Tibial nerve (tissue), 4 donors: ENCODE results near the gene DYNLL1. TPM values are rescaled to one million over a fixed set of nuclear protein-coding genes. Genes with fewer than 3 reads are reported as not detected.
A peak's percentile ranks its signal among the peaks of the same experiment; 100 is the strongest.
"Not testable (repeated sequence)": the region's sequence is repeated elsewhere in the genome, so short reads cannot be mapped to it uniquely, and the experiment has no call there.

ENCODE experiments used
- DNase-seq, 2 donors: peaks; one replicate each; pipeline ENCODE4 v3.0.0-alpha.2; 2019; ENCODE audit warnings: low spot score in 2 of 2
- H3K27ac ChIP-seq, 4 donors: fragments of 200-600 bp; sonication (generic) in 3 of 4; one replicate each; pipeline ENCODE4 v1.5.1; 2017 to 2019; ENCODE audit warnings: mild to moderate bottlenecking in 1 of 4
- H3K27me3 ChIP-seq, 2 donors: fragments of 200-600 bp; sonication (generic) in 1 of 2; one replicate each; pipeline versions ENCODE4 v1.5.1 to v1.6.0; 2017 to 2019
- H3K36me3 ChIP-seq, 3 donors: fragments of 200-600 bp; sonication (generic); one replicate each; pipeline ENCODE4 v1.5.1; 2018 to 2019
- H3K4me1 ChIP-seq, 4 donors: fragments of 200-600 bp; sonication (generic) in 3 of 4; one replicate each; pipeline ENCODE4 v1.5.1; 2017 to 2019
- H3K4me3 ChIP-seq, 4 donors: fragments of 200-600 bp; sonication (generic) in 3 of 4; one replicate each; pipeline ENCODE4 v1.5.1; 2017 to 2019; ENCODE audit warnings: mild to moderate bottlenecking in 1 of 4, moderate library complexity in 1 of 4
- H3K9me3 ChIP-seq, 4 donors: fragments of 200-600 bp; sonication (generic) in 3 of 4; one replicate each; pipeline ENCODE4 v1.5.1; 2017 to 2019
- EP300 ChIP-seq, 2 donors: sonication (generic); formaldehyde crosslinking; IDR thresholded peaks; one replicate each; pipeline ENCODE4 v1.6.1; 2017; ENCODE audit warnings: antibody characterized with exemption in 2 of 2, mild to moderate bottlenecking in 1 of 2
- POLR2A ChIP-seq, 2 donors: fragments of 450-650 bp; IDR thresholded peaks; one replicate each; pipeline ENCODE4 v1.6.1; 2017; ENCODE audit warnings: antibody characterized with exemption in 2 of 2, mild to moderate bottlenecking in 2 of 2, moderate library complexity in 2 of 2
- WGBS, 2 donors: methylation state at CpG; one replicate each; pipeline ENCODE4 v1.1.5; 2018; 5-methylcytosine and 5-hydroxymethylcytosine counted together
- total RNA-seq, 4 donors: library from RNA; depleted of rRNA; stranded (reverse); fragments of >200 nt; gene quantifications; one replicate each; pipeline ENCODE4 v1.1.0, GENCODE V29; 2016
- TF ChIP-seq, protein P1 (sequence below), 5 experiments: fragments of 200-600 bp in 3 of 5; fragments of 450-650 bp in 2 of 5; sonication (generic) in 3 of 5; IDR thresholded peaks; one replicate each; pipeline ENCODE4 v1.5.1; 2016 to 2019; ENCODE audit warnings: antibody characterized with exemption in 5 of 5, mild to moderate bottlenecking in 3 of 5, moderate library complexity in 2 of 5

The DYNLL1 gene
- total RNA-seq, result 100 to 1,000 TPM; 175 to 306 (median 258) TPM

- peak within 1 kb of the TSS; percentile 85 to 93 (median 88) for H3K4me3 ChIP-seq
- H3K27me3 ChIP-seq, result no peaks in the 10 kb centered on the region
- peaks cover 0 to 32% (median 4%) of the 10 kb centered on the region in 3 donors for H3K36me3 ChIP-seq
- H3K9me3 ChIP-seq, result no peaks in the 10 kb centered on the region
- WGBS, 2 donors, result 2 to 3% methylated on average over 29 to 53 of the region's 53 CpGs
- H3K4me1 ChIP-seq, result peaks cover 3 to 34% (median 19%) of the 10 kb centered on the region in 4 donors
- peak; percentile 80 to 89 for TF ChIP-seq POLR2A (IDR thresholded peaks at IDR 0.05)
- TF ChIP-seq, protein P1, sequence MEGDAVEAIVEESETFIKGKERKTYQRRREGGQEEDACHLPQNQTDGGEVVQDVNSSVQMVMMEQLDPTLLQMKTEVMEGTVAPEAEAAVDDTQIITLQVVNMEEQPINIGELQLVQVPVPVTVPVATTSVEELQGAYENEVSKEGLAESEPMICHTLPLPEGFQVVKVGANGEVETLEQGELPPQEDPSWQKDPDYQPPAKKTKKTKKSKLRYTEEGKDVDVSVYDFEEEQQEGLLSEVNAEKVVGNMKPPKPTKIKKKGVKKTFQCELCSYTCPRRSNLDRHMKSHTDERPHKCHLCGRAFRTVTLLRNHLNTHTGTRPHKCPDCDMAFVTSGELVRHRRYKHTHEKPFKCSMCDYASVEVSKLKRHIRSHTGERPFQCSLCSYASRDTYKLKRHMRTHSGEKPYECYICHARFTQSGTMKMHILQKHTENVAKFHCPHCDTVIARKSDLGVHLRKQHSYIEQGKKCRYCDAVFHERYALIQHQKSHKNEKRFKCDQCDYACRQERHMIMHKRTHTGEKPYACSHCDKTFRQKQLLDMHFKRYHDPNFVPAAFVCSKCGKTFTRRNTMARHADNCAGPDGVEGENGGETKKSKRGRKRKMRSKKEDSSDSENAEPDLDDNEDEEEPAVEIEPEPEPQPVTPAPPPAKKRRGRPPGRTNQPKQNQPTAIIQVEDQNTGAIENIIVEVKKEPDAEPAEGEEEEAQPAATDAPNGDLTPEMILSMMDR (IDR thresholded peaks at IDR 0.05), result peak in 3 of 5 experiments; percentile 19 to 58 (median 40)
- TF ChIP-seq EP300 (IDR thresholded peaks at IDR 0.05), result peak; percentile 97 to 98
- DNase-seq, result peak; percentile 96 to 98
- peak within 1 kb of the TSS; percentile 87 to 94 (median 92) for H3K27ac ChIP-seq
Measured at GRCh38 chr12:120495731-120496412, at the start of gene DYNLL1. DYNLL1 (plus strand) TSS chr12:120496113; CDS start chr12:120496422, 309 bp downstream.

GRCh38 chr12:120446844-120447178, 49.1 kb upstream of the DYNLL1 start:
- H3K27me3 ChIP-seq, DNase-seq, H3K9me3 ChIP-seq: not testable (repeated sequence)
- H3K4me3 ChIP-seq, result peak overlapping the region; percentile 70 to 99 (median 92)
- H3K36me3 ChIP-seq, result peaks cover 0 to 56% (median 3%) of the 10 kb centered on the region in 3 donors
- H3K4me1 ChIP-seq, result peaks cover 0 to 44% (median 13%) of the 10 kb centered on the region in 4 donors
- WGBS, 2 donors, result 4 to 13% methylated on average over 13 to 17 of the region's 17 CpGs
- peak overlapping the region; percentile 60 to 94 (median 82) for H3K27ac ChIP-seq

- peaks cover 0 to 56% (median 0%) of the 10 kb centered on the region in 3 donors for H3K36me3 ChIP-seq
- no peak overlapping the region for H3K4me3 ChIP-seq
Measured at GRCh38 chr12:120447992-120448391, 47.9 kb upstream of the DYNLL1 start.

GRCh38 chr12:120452524-120452923, 43.4 kb upstream of the DYNLL1 start:
- Histone ChIP-seq H3K4me1 (peaks cover 0 to 19% (median 2%) of the 10 kb centered on the region in 4 donors), H3K36me3 (peaks cover 0 to 76% (median 0%) of the 10 kb centered on the region in 3 donors)
- DNase-seq, H3K9me3 ChIP-seq, H3K4me3 ChIP-seq, H3K27ac ChIP-seq, H3K27me3 ChIP-seq: not testable (repeated sequence)
- WGBS, 2 donors, result 85 to 95% methylated on average over 5 of the region's 5 CpGs

More at GRCh38 chr12:120447992-120448391, 47.9 kb upstream of the DYNLL1 start:
- TF ChIP-seq, protein P1 (IDR thresholded peaks at IDR 0.05), result no peak
- TF ChIP-seq EP300 (IDR thresholded peaks at IDR 0.05) (no peak), POLR2A (IDR thresholded peaks at IDR 0.05) (no peak)
- Histone ChIP-seq H3K9me3 (no peaks in the 10 kb centered on the region), H3K27me3 (no peaks in the 10 kb centered on the region), H3K27ac (no peak overlapping the region), H3K4me1 (peaks cover 0 to 44% (median 13%) of the 10 kb centered on the region in 4 donors)
- WGBS, 2 donors, result 93 to 97% methylated on average over 4 of the region's 4 CpGs
- DNase-seq, result no peak

- TF ChIP-seq POLR2A (IDR thresholded peaks at IDR 0.05), result no peak
- TF ChIP-seq EP300 (IDR thresholded peaks at IDR 0.05), result no peak
- TF ChIP-seq, protein P1 (IDR thresholded peaks at IDR 0.05), result no peak
- H3K27ac ChIP-seq, result no peak overlapping the region
- 90 to 95% methylated on average over 3 of the region's 3 CpGs for WGBS, 2 donors
- no peak overlapping the region for H3K4me3 ChIP-seq
- peaks cover 0 to 12% (median 0%) of the 10 kb centered on the region in 4 donors for H3K4me1 ChIP-seq
- peaks cover 0 to 82% (median 0%) of the 10 kb centered on the region in 3 donors for H3K36me3 ChIP-seq
- no peak for DNase-seq
- H3K9me3 ChIP-seq, result no peaks in the 10 kb centered on the region
- H3K27me3 ChIP-seq, result no peaks in the 10 kb centered on the region
Measured at GRCh38 chr12:120453060-120453750, 42.7 kb upstream of the DYNLL1 start.

GRCh38 chr12:120453977-120454376, 41.9 kb upstream of the DYNLL1 start:
- Histone ChIP-seq H3K27me3 (no peaks in the 10 kb centered on the region), H3K36me3 (peaks cover 0 to 90% (median 0%) of the 10 kb centered on the region in 3 donors), H3K9me3 (no peaks in the 10 kb centered on the region), H3K4me1 (peaks cover 0 to 6% (median 0%) of the 10 kb centered on the region in 4 donors), H3K4me3 (no peak overlapping the region), H3K27ac (no peak overlapping the region)
- no peak for DNase-seq
- no peak for TF ChIP-seq EP300 (IDR thresholded peaks at IDR 0.05)
- TF ChIP-seq, protein P1 (IDR thresholded peaks at IDR 0.05), result peak in 4 of 5 experiments; percentile 29 to 61 (median 44)
- TF ChIP-seq POLR2A (IDR thresholded peaks at IDR 0.05), result no peak
- WGBS, 2 donors, result 60 to 68% methylated on average over 4 of the region's 4 CpGs
